ENCODE results near the gene KIAA1328. TPM values are rescaled to one million over a fixed set of nuclear protein-coding genes. Genes with fewer than 3 reads are reported as not detected.

Gene KIAA1328
- total RNA-seq, 1 donor from 2014 or later: 5.8 TPM

GRCh38 chr18:36942264-36942663 is 113.3 kb downstream of the KIAA1328 start:
- DNase-seq (ENCODE audit: low read depth) (peak; percentile 45), FAIRE-seq (no peak)
- Histone ChIP-seq H3K27me3 (ENCODE audit: control insufficient read depth, insufficient read depth, low read length) (no peaks in the 10 kb centered on the region), H3K36me3 (ENCODE audit: control insufficient read depth, insufficient read depth, low read length) (no peaks in the 10 kb centered on the region), H3K4me3 (ENCODE audit: low read depth, low read length) (no peak overlapping the region)
- peak; percentile 64 for TF ChIP-seq CTCF (IDR thresholded peaks at IDR 0.05; ENCODE audit: insufficient read depth, low read length, severe bottlenecking)

- TF ChIP-seq CTCF (IDR thresholded peaks at IDR 0.05; ENCODE audit: insufficient read depth, low read length, severe bottlenecking): no peak
- no peak for FAIRE-seq
Observed at GRCh38 chr18:36947820-36948348, 119.0 kb downstream of the KIAA1328 start.

GRCh38 chr18:36950282-36950681 is 121.4 kb downstream of the KIAA1328 start:
- no peaks in the 10 kb centered on the region for H3K27me3 ChIP-seq (ENCODE audit: control insufficient read depth, insufficient read depth, low read length)
- H3K36me3 ChIP-seq (ENCODE audit: control insufficient read depth, insufficient read depth, low read length): no peaks in the 10 kb centered on the region
- DNase-seq (ENCODE audit: low read depth): no peak
- no peak for TF ChIP-seq CTCF (IDR thresholded peaks at IDR 0.05; ENCODE audit: insufficient read depth, low read length, severe bottlenecking)
- no peak for FAIRE-seq
- no peak overlapping the region for H3K4me3 ChIP-seq (ENCODE audit: low read depth, low read length)

More at GRCh38 chr18:36947820-36948348, 119.0 kb downstream of the KIAA1328 start:
- H3K4me3 ChIP-seq (ENCODE audit: low read depth, low read length): no peak overlapping the region
- H3K27me3 ChIP-seq (ENCODE audit: control insufficient read depth, insufficient read depth, low read length): no peaks in the 10 kb centered on the region
- H3K36me3 ChIP-seq (ENCODE audit: control insufficient read depth, insufficient read depth, low read length): no peaks in the 10 kb centered on the region
- peak; percentile 84 for DNase-seq (ENCODE audit: low read depth)

- FAIRE-seq (no peak), DNase-seq (ENCODE audit: low read depth) (no peak)
- Histone ChIP-seq H3K27me3 (ENCODE audit: control insufficient read depth, insufficient read depth, low read length) (no peaks in the 10 kb centered on the region), H3K4me3 (ENCODE audit: low read depth, low read length) (no peak overlapping the region), H3K36me3 (ENCODE audit: control insufficient read depth, insufficient read depth, low read length) (no peaks in the 10 kb centered on the region)
- TF ChIP-seq CTCF (IDR thresholded peaks at IDR 0.05; ENCODE audit: insufficient read depth, low read length, severe bottlenecking): no peak
Observed at GRCh38 chr18:36950960-36951359, 122.0 kb downstream of the KIAA1328 start.

GRCh38 chr18:36953047-36953446 is 124.1 kb downstream of the KIAA1328 start:
- Histone ChIP-seq H3K36me3 (ENCODE audit: control insufficient read depth, insufficient read depth, low read length) (no peaks in the 10 kb centered on the region), H3K27me3 (ENCODE audit: control insufficient read depth, insufficient read depth, low read length) (no peaks in the 10 kb centered on the region), H3K4me3 (ENCODE audit: low read depth, low read length) (no peak overlapping the region)
- DNase-seq (ENCODE audit: low read depth) (no peak), FAIRE-seq (no peak)
- no peak for TF ChIP-seq CTCF (IDR thresholded peaks at IDR 0.05; ENCODE audit: insufficient read depth, low read length, severe bottlenecking)

GRCh38 chr18:36960038-36960437 is 131.1 kb downstream of the KIAA1328 start:
- FAIRE-seq: no peak
- no peak for DNase-seq (ENCODE audit: low read depth)
- H3K27me3 ChIP-seq (ENCODE audit: control insufficient read depth, insufficient read depth, low read length): no peaks in the 10 kb centered on the region

More at GRCh38 chr18:36960038-36960437, 131.1 kb downstream of the KIAA1328 start:
- no peaks in the 10 kb centered on the region for H3K36me3 ChIP-seq (ENCODE audit: control insufficient read depth, insufficient read depth, low read length)
- no peak overlapping the region for H3K4me3 ChIP-seq (ENCODE audit: low read depth, low read length)
- no peak for TF ChIP-seq CTCF (IDR thresholded peaks at IDR 0.05; ENCODE audit: insufficient read depth, low read length, severe bottlenecking)
